SKM-1 (cell line): Measurements from ENCODE around the gene ADCY9.
"Not testable (repeated sequence)": the region's sequence is repeated elsewhere in the genome, so short reads cannot be mapped to it uniquely, and the experiment has no call there.

Experiments used
- DNase-seq: peaks from one replicate; lab custom pipeline; 2025; ENCODE audit not compliant: unreplicated experiment; lab: John Stamatoyannopoulos, UW

The ADCY9 gene

DNA sequence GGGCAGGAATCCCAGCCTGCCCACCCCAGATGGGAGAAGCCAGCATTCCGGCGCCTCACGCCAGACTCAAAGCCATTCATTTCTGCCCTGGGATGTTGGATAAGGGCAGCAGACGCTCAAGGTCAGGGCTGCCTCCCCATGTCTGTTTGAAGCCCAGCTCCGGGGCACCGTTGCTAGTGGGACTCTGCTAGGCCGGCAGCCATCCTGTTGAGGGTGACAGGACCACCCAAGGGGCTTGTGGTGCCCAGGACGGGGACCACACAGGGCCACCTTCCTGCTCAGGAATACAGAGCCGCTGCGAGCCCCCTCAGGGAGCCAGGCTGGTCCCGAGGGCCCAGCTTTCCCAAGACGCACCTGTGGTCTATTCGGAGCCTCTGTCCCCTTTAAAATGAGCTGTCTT, 134.0 kb downstream of the ADCY9 start:
- no peak for DNase-seq

DNA sequence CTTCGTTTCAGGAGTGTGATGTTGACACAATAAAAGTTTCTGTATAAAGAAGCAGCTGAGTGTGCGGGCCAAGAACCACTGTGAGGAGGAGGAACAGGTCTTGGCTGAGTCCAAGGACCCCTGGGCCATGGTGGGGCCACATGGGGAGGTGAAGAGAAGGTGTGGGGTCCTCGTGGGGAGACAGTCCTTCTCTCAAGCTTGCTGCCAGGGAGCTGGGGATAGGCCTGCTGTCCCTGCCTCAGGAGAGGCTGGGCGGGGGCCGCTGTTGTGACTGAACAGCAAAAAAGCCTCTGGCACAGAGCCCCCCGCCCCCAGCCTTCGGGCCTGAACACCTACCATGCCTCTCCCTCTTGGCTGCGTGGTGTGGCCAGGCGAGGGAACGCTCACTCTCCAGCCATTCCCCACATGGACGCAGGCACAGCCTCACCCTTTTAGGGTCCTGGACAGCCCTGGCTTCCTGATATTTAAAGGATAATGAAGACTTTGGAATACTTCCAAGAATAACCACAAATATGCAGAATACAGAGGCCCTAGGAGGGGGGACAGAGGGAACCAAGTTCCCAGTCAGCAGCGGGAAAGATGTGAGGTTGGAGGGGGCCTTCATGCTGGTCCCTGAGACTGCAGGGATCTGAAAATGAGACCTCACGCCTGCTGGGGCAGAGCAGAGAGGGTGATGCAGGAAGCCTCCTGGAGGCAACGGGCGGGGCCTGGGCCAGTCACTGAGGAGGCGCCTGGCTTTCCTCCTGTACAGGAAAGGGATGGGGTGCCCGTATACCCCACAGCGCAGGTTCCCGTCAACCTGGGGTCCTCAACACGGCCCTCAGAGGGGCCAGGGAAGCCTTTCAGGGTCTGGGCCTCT, 135.8 kb downstream of the ADCY9 start:
- DNase-seq: no peak

DNA sequence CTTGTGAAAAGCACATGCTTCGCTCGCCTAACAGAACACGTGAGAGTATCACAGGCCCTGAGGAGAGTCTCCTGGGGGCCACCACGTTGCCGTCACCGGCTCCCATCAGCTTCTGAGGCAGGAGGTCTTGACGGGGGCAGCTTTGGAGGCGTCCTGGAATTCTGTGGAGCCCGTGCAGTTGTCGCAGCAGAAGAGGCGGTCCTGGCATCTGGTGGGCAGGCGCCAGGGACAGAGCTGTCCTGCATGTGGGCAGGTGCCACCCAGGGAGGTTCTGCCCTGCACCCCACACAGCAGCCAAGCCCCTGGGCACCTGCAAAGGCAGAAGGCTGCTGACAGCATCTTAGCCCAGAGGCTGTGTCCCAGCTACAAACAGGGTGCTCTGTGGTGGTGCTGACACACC, 136.7 kb downstream of the ADCY9 start:
- no peak for DNase-seq

DNA sequence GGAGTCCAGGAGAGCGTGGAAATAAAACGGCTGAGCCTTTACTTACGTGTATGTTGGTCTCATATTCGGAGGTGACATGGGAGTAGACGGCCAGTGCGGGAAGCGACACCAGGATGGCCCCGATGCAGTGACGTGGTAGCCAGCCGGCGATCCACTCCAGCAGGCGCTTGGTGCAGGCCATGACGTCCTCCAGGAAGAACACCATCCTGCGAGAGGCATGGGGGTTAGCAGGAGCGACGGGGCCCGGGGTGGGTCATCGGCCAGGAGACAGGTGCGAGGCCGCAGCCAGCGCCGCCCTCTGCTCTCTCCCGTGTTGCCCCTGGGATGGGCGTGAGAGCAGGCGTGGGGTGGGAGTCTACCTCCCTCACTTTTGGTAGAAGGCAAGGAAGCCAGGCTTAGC, 137.2 kb downstream of the ADCY9 start:
- DNase-seq: no peak

DNA sequence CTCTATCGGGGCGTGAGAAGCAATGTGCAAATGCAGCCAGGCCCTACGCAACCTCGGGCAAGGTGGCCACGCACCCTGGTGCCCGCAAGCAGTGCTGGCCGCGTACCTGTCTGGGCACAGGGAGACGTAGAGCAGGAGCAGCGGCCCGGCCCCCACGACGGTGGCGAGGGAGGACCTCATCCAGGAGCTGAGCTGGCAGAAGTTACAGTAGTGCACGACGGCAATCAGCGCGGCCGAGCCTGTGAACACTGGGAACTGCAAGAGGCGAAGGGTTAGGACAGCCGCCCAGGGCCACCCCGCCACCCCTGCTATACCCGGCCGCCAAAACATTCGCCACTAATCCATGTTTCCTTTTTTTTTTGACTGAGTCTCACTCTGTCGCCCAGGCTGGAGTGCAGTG, 138.9 kb downstream of the ADCY9 start:
- DNase-seq: no peak

DNA sequence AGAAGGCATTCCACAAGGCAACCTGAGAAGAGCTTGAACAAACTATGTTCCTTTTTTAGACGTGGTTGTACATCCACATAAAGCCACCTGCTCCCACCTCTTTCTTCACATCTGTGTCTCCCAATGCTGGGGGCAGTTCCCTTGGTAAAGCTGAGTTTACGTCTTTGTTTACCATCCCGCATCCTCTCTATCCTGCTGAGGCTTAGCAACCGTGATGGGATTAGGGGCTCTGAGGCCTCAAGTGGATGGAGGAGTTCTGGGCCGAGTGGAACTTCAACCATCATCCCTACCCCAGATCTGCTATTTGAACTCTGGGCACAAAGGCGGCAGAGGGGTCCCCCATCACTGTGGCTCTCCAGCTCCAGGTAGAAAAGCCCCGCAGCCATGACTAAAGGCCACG, 141.5 kb downstream of the ADCY9 start:
- no peak for DNase-seq

DNA sequence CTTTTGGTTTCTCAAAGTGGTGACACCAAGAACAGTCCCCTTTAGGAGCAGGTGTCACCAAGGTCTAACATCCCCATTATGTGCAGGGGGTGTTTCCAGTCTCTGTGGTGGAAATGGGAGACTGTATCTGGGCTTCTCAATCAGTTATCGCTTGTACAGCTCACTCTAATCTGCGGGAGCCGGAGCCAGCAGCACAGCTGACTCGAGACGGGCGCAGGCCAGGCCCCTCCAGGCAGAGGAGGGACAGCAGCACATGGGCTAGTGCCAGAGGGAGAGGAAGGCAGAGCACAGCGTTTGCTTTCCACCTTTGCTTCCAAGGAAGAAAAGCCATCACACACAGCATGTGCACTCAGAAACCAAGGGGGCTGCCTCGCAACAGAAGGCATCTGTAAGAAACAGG, 144.5 kb downstream of the ADCY9 start:
- no peak for DNase-seq

DNA sequence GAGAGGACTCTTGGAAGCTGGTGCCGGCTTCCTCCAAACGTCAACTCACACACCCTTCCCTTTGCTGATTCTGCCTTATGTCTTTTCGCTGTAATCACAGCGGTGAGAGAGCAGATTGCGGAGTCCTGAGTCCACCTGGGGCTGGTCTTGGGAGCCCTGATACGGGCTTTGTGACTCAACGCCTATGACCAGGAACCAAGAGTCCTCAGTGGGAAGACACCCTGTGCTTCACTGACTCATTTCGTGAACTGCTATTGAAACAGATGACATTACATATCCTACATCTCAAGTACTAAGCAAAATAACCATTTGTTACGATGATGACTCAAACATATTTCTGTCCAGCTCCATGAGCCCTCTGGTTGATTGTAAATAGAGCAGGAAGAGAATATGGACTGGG, 145.0 kb downstream of the ADCY9 start:
- no peak for DNase-seq

DNA sequence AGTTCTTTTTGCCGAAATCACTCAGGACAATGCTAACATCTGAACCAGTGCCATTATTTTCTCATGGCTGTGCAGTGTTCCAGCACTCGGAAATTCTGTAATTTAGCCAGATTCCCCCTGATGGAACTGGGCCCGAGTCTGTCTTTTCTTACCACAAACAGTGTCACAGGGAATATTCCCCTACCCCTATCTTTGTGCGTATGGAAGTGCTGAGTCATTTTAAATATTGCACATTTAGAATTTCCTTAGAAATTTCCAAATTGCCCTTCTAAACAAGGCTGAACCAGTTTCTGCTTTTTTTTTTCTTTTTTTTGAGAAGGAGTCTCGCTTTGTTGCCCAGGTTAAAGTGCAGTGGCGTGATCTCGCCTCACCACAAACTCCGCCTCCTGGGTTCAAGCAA, 147.7 kb downstream of the ADCY9 start:
- no peak for DNase-seq

DNA sequence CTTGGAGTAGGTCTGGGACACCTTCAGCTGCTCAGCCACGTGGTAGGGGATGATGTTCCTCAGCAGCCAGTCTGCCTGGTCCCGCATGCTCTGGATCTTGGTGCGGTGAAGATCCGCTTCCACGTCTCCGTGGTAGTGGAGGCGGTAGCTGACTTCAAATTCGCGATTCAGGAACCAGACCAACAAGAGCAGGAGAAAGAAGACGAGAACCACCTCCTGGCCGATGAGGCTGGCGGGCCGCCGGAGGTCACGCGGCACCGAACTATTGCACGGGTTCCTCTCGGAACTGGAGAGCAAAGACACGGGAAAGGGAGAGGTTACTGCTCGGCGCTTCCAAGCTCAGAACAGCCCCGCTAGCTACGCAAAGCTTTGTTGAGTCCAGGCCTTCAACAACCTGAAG, 149.6 kb downstream of the ADCY9 start:
- no peak for DNase-seq

DNA sequence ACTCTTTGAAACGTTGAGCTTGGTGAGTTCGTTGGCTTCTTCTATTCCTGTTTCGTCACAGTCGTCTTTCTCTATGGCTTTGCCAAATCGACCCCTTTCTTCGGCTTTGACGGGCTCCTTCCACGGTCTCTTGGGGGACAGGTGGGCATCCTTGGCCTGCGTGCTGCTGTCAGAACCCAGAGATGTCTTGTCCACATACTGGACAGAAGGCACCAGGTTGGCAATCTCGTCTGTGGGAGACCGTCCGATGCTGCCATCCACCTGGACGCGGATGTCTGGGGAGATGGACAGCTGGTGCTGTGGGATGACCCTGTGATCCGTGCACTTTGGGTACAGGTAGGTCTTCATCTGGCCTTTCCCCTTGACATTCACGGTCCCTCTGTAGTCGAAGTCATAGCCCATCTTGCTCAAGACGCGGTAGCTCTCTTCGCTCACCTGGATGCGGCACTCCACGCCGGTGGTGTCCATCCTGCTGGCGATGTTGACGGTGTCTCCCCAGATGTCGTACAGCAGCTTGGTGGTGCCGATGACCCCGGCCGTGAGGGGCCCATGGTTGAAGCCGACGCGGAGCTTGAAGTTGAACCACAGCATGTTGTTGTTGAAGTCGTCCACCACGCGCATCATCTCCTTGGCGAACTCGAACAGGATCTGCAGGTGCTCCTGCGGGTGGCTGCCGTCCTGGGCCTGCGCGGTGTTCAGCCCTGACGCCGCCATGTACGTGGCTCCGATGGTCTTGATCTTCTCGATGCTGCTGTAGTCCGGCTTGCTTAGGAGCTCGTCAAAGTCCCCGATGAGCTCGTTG, 150.3 kb downstream of the ADCY9 start:
- DNase-seq: no peak

DNA sequence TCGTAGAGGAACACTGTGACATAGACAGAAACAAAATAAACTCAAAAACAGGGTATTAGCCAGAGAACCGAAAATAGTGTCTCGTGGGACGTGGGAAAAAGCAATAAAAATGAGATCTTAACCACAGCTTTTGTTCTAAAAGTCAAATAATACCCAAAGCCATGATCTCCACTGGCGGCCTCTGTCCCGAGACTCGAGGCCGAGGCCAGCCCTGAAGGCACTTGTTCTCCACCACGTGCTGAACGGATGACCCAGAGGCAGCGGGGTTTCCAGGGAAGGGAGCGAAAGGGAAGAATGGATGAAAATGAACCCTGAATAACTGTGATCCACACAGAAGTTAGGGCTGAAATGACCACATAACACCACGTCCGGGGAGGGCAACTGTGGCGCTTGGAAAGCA, 150.9 kb downstream of the ADCY9 start:
- no peak for DNase-seq

DNA sequence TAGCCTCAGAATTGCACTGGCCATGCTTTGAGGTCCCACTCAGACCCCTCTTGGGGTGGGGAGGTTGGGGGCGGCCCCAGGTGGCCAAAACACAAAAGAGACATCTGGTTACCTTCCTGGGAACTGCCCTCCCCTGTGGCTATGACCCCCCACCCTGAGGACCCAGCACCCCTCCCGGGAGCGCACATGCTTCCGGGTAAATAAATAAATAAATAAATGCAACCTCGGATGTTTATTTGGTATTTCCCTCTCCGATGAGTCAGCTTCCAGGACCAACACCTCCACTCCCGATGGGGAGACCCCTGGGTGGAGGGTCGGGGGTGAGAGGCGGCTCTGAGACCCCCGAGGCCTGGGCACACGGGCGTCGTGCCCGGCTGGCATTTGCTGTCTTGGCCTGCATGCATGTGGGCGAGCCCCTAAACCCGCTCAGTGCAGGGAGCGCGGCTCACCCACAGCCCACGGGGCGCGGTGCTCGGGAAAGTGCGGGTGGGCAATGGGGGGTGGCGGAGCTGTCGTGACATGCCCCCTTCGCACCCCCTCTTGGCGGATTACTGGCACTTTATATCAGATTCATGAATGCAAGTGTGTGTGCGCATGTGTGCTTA, 151.5 kb downstream of the ADCY9 start:
- no peak for DNase-seq

DNA sequence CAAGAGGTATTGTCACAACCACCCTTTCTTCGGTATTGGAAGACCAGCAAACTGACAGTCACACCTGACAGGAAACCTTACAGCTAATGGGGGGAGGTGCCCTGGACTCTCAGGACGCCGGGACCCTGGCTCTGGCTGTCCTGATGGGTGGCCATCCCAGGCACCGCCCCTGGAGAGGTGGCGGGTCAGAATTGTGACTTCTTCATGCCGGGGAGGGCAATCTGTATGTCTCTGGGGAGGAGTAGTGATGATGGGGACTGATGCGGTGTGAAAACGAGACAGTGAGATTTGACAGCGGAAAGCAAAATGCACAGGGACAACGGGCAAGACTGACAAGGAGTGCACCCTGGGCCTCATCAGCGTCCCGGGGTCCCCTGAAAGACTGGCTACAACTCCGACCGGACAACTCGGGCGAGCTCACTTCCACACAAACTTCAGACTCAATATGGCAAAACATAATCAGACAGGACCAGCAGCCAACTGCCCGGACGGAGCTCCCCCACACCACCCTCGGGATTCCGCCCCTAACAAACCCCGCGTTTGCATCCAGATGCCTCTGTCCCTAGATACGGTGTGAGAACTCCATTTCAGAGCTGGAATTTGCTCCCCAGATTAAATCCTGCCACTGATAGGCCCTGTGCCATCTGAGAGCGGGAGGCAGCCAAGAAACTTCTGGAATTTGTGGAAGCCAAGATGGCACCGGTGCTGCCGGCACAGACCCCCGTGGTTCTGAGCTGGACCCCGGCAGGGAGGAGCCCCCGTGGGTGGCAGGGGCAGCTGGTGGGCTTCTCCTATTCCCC, 152.2 kb downstream of the ADCY9 start:
- no peak for DNase-seq

DNA sequence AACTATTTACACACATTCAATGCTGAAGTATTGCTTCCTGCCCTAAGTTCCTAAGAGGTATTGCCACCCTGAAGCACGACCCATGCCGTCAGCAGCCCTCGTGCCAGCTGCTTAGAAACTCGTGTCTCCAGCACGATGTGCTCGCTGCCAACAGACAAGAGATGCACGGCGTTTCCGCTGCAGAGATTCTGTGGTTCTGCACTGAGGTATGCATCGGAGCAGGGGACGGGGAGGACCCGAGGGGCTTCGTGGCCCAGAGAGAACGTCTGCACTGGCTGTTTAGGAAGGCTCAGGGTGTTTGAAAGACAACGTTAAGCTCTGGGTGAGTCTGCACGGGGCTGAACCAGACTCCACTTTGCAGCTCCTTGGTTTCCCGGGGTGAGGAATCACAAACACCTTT, 153.0 kb downstream of the ADCY9 start:
- DNase-seq: no peak

DNA sequence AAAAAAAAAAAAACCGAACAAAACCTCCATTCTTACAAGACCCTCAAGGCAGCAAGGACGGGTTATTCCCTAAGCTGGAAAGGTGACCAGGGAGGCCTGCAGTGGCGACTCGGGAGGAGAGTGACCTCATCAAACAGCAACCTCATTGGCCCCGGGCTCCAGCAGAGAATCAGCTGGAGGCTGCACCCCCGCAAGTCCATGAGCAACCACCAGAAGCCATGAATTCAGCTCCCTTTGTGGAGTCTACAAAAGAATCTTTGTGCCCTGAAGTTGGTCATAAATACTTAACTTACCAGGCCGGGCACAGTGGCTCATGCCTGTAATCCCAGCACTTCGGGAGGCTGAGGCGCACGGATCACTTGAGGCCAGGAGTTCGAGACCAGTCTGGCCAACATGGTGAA, 154.8 kb downstream of the ADCY9 start:
- DNase-seq: no peak

DNA sequence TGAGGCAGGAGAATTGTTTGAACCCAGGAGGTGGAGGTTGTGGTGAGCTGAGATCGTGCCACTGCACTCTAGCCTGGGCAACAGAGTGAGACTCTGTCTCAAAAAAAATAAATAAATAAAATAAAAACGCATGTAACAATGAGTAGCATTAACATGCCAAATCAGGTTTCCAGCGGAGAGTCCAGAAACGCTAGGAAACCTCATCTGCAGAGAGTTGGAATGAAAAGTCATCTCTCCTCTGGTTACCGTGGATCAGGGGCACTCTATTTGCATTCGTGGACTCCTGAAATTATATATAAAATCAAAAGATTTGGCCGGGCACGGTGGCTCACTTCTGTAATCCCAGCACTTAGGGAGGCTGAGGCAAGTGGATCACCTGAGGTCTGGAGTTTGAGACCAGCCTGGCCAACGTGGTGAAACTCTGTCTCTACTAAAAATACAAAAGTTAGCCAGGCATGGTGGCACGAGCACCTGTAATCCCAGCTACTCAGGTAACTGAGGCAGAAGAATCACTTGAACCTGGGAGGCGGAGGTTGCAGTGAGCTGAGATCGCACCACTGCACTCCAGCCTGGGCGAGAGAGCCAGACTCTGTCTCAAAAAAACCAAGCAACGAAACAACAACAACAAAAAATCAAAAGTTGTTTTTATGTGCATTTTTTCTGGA, 156.2 kb downstream of the ADCY9 start:
- not testable (repeated sequence) for DNase-seq

DNA sequence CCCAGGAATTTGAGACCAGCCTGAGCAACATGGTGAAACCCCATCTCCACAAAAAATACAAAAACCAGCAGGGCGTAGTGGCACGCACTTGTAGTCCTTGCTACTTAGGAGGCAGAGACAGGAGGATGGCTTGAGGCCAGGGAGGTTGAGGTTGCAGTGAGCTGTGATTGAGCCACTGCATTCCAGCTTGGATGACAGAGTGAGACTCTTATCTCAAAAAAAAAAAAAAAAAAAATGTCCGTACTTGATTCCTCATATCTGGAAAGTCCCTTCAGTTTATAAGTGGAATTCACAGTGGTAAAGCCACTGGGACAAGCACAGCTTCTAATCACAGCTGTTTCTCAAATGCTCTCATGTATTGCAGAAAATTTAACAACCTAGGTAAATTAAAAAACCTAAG, 157.1 kb downstream of the ADCY9 start:
- no peak for DNase-seq

DNA sequence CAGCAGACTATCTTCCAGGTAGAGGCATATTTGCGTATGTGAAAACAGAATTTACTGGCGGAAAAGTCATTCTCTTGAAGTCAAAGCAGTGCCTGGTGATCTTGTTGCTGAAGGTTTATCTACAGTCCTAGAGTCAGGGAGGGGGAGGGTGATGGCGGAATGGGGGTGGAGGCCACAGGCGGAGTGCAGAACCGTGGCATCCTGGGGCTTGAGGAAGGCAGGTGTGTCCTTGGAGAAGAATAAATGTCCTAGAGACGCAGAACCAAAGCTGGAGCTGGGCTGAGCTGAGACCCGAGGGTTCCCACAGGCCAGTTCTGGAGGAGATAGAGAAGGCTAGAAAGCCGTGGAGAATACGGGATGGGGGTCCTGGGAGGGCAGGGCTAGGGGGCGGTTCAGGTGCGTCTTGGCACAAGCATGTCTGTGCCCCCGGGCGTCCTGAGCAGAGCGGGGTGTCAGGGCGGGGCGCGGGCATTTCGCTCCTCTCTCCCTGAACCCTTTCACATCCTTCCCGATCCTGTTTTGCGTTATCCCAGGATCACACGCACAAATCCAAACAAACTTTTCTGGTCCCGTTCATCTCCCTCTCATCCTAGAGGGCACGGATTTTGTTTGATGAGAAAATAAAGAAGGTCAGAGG, 158.8 kb downstream of the ADCY9 start:
- no peak for DNase-seq

DNA sequence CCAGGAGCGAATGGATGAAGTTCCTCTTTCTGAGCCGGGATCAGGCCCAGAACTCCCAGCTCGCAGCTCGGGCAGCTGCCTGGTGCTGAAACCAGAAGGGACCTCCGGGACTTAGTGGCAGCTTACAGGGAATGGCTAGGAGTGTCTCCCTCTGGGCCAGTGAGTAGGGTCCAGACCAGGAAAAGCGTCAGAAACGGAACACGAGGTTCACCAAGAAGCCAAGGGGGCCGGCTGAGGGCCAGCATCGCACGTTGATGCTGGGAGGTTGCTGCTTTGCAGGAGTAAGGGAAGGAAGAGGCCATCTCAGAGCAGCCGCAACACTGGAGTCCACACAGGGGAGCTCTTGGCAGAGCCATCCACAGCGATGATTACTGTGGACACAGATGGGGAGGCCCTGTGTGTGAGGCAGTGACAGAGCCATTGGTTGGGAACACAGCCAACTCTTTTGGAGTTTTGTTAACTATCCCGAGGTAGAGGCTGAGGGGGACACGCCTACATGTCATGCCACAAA, 161.8 kb downstream of the ADCY9 start:
- DNase-seq: no peak
